Stimulated activated CD4-positive, alpha-beta T cell treated with anti-CD3 and anti-CD28 coated beads, Interleukin-1b, Interleukin-23, amount 100 ng/mL, for 4 hours (primary cell): ENCODE data around the gene CTSO.
"Not testable (repeated sequence)": the region's sequence is repeated elsewhere in the genome, so short reads cannot be mapped to it uniquely, and the experiment has no call there.

Source experiments
- DNase-seq, 2 donors: peaks; one replicate each; pipeline ENCODE4 v3.0.0-alpha.2; 2020; ENCODE audit warnings: low read depth in 2 of 2

CTSO gene

GRCh38 chr4:155907556-155907955 lies 46.1 kb downstream of the CTSO start:
- no peak for DNase-seq

- no peak for DNase-seq
Observed at GRCh38 chr4:155906554-155907247, 47.0 kb downstream of the CTSO start.

- no peak for DNase-seq
Observed at GRCh38 chr4:155904331-155904730, 49.3 kb downstream of the CTSO start.

- DNase-seq: no peak
Observed at GRCh38 chr4:155903453-155903852, 50.2 kb downstream of the CTSO start, which contains the start of gene TDO2. Gene TDO2, plus strand, starts transcription at chr4:155903696. Its CDS starts 63 bp downstream, at chr4:155903759.

GRCh38 chr4:155901013-155901412 lies 52.7 kb downstream of the CTSO start:
- no peak for DNase-seq

GRCh38 chr4:155900381-155900780 lies 53.3 kb downstream of the CTSO start:
- DNase-seq: no peak

GRCh38 chr4:155899891-155900290 lies 53.8 kb downstream of the CTSO start:
- DNase-seq: no peak

- not testable (repeated sequence) for DNase-seq
Observed at GRCh38 chr4:155898371-155898770, 55.3 kb downstream of the CTSO start.

- no peak for DNase-seq
Observed at GRCh38 chr4:155891058-155891457, 62.6 kb downstream of the CTSO start.

- DNase-seq: no peak
Observed at GRCh38 chr4:155889946-155890345, 63.7 kb downstream of the CTSO start.

- no peak for DNase-seq
Observed at GRCh38 chr4:155889031-155889793, 64.5 kb downstream of the CTSO start.

- DNase-seq: no peak
Observed at GRCh38 chr4:155887847-155888570, 65.7 kb downstream of the CTSO start.

GRCh38 chr4:155887045-155887444 lies 66.6 kb downstream of the CTSO start:
- DNase-seq: no peak

- no peak for DNase-seq
Observed at GRCh38 chr4:155885666-155886065, 68.0 kb downstream of the CTSO start.

- DNase-seq: no peak
Observed at GRCh38 chr4:155883895-155884294, 69.8 kb downstream of the CTSO start.

GRCh38 chr4:155881555-155881954 lies 72.1 kb downstream of the CTSO start:
- DNase-seq: no peak

GRCh38 chr4:155879767-155880166 lies 73.9 kb downstream of the CTSO start:
- no peak for DNase-seq

- no peak for DNase-seq
Observed at GRCh38 chr4:155878611-155879010, 75.1 kb downstream of the CTSO start.

- DNase-seq: no peak
Observed at GRCh38 chr4:155877971-155878370, 75.7 kb downstream of the CTSO start.

GRCh38 chr4:155875878-155876277 lies 77.8 kb downstream of the CTSO start:
- no peak for DNase-seq
